Adrenal gland (tissue), 12 donors: ENCODE data around the gene TCEANC. TPM values are rescaled to one million over a fixed set of nuclear protein-coding genes. Genes with fewer than 3 reads are reported as not detected.

ENCODE experiments used
- DNase-seq, 7 donors: peaks; one replicate each; pipeline ENCODE4 v3.0.0-alpha.2; 2019 to 2020
- H3K27ac ChIP-seq, 5 donors: fragments of 200-600 bp; sonication (generic) in 4 of 5; 1 replicate in 3 of 5; 2 replicates in 2 of 5; pipeline versions ENCODE4 v1.5.1 to v1.8.0; 2016 to 2020; ENCODE audit warnings: mild to moderate bottlenecking in 1 of 5
- H3K27me3 ChIP-seq: fragments of 200-600 bp; 2 replicates; pipeline ENCODE4 v1.8.0; 2021
- H3K36me3 ChIP-seq, 2 donors: fragments of 200-600 bp; replicated peaks in 1 of 2; 1 replicate in 1 of 2; 2 replicates in 1 of 2; pipeline versions ENCODE4 v1.5.1 to v1.8.0; 2018 to 2022
- H3K4me1 ChIP-seq, 2 donors: fragments of 200-600 bp; replicated peaks in 1 of 2; 1 replicate in 1 of 2; 2 replicates in 1 of 2; pipeline versions ENCODE4 v1.5.1 to v1.8.0; 2018 to 2021
- H3K4me3 ChIP-seq, 4 donors: fragments of 200-600 bp; sonication (generic) in 3 of 4; one replicate each; pipeline ENCODE4 v1.5.1; 2016 to 2018
- H3K9me3 ChIP-seq, 3 donors: fragments of 200-600 bp; sonication (generic) in 1 of 3; replicated peaks in 1 of 3; 1 replicate in 2 of 3; 2 replicates in 1 of 3; pipeline versions ENCODE4 v1.5.1 to v1.8.0; 2016 to 2021
- CTCF ChIP-seq, 6 experiments: fragments of 450-650 bp in 4 of 6; fragments of 200-600 bp in 2 of 6; sonication (generic) in 1 of 6; IDR thresholded peaks; 1 replicate in 5 of 6; 2 replicates in 1 of 6; pipeline versions ENCODE4 v1.5.1 to v1.8.0; 2016 to 2021; ENCODE audit warnings: antibody characterized with exemption in 6 of 6, mild to moderate bottlenecking in 2 of 6, moderate library complexity in 1 of 6
- POLR2A ChIP-seq, 2 donors: fragments of 450-650 bp; IDR thresholded peaks; one replicate each; pipeline ENCODE4 v1.6.1; 2017; ENCODE audit warnings: antibody characterized with exemption in 2 of 2, mild to moderate bottlenecking in 2 of 2, moderate library complexity in 1 of 2
- WGBS, 4 donors: extraction: QIAGEN DNeasy Blood & Tissue Kit in 2 of 4; methylation state at CpG; one replicate each; pipeline versions ENCODE4 v1.1.5 to v1.1.7; 2013 to 2017; 5-methylcytosine and 5-hydroxymethylcytosine counted together
- intact Hi-C, 2 donors: fragments of 100-400 bp; cut with DNase I; formaldehyde crosslinking; loops; one replicate each; pipeline versions ENCODE4 v1.14.1 to v1.15.0; 2022 to 2023
- polyA plus RNA-seq, 3 donors: library from polyadenylated mRNA; stranded (reverse); fragments of 200-250 nt in 2 of 3; fragments of 350-450 nt in 1 of 3; fragmentation: Illumina TruSeq in 1 of 3; extraction: RNeasy Lipid Tissue Mini Kit (QIAGEN cat#74804) in 1 of 3; gene quantifications; one replicate each; pipeline ENCODE4 v1.2.3, GENCODE V29; 2013 to 2014
- total RNA-seq, 9 donors: library from RNA; depleted of rRNA in 4 of 9; stranded (reverse); fragments of >200 nt in 4 of 9; fragments of 120-200 nt in 1 of 9; fragmentation: NEBNext Ultra II Directional in 1 of 9; extraction: Animal tissue kit (Norgen Biotek cat#: 25700) in 1 of 9; gene quantifications; one replicate each; pipeline versions ENCODE4 v1.1.0 to v1.2.4, GENCODE V29; 2013 to 2023
- donor health status: healthy with polysubstance abuse.
- donor health status: Bipolar disorder and iron deficiency.
- donor health status: DM: yes; HTN: yes; CAD: no.
- donor health status: DM: no; HTN: no; CAD: no.
- donor health status: DM: no; HTN: no; CAD: no.
- donor health status: DM: yes; HTN: yes; CAD: no.

TCEANC gene
- total and polyA plus RNA-seq, 12 donors: 2.0 to 24.8 (median 4.4) TPM

GRCh38 chrX:13659063-13659462 lies 6.1 kb downstream of the TCEANC start:
- DNase-seq: peak in 1 of 7 donors; percentile 10
- TF ChIP-seq CTCF (IDR thresholded peaks at IDR 0.05): no peak
- TF ChIP-seq POLR2A (IDR thresholded peaks at IDR 0.05): no peak
- Histone ChIP-seq H3K9me3 (no peaks in the 10 kb centered on the region), H3K27me3 (no peaks in the 10 kb centered on the region), H3K4me3 (no peak overlapping the region), H3K27ac (peak overlapping the region in 1 of 5 donors; percentile 47), H3K4me1 (peaks cover 3 to 11% of the 10 kb centered on the region in 2 donors), H3K36me3 (no peaks in the 10 kb centered on the region)
- WGBS, 4 donors: 17 to 34% (median 26%) methylated on average over 6 of the region's 6 CpGs
- intact Hi-C loops: loop anchor here in 1 of 2 donors (5.0 kb wide), 1 partner anchor 88 kb away; no protein-coding TSS in a partner anchor

GRCh38 chrX:13661735-13662288 lies 8.9 kb downstream of the TCEANC start:
- no peaks in the 10 kb centered on the region for H3K9me3 ChIP-seq
- 67 to 80% (median 76%) methylated on average over 6 of the region's 6 CpGs for WGBS, 4 donors
- no peak for DNase-seq
- intact Hi-C loops: no loop called here
- no peaks in the 10 kb centered on the region for H3K36me3 ChIP-seq
- H3K4me3 ChIP-seq: no peak overlapping the region
- H3K27me3 ChIP-seq: no peaks in the 10 kb centered on the region
- TF ChIP-seq POLR2A (IDR thresholded peaks at IDR 0.05) (no peak), CTCF (IDR thresholded peaks at IDR 0.05) (no peak)
- peak overlapping the region in 1 of 5 donors; percentile 44 for H3K27ac ChIP-seq
- H3K4me1 ChIP-seq: peaks cover 0 to 14% of the 10 kb centered on the region in 2 donors

GRCh38 chrX:13662355-13662791 lies 9.4 kb downstream of the TCEANC start:
- no peak for DNase-seq
- intact Hi-C loops: no loop called here
- H3K27ac ChIP-seq: peak overlapping the region in 1 of 5 donors; percentile 8
- TF ChIP-seq POLR2A (IDR thresholded peaks at IDR 0.05) (no peak), CTCF (IDR thresholded peaks at IDR 0.05) (no peak)
- no peaks in the 10 kb centered on the region for H3K27me3 ChIP-seq
- no peaks in the 10 kb centered on the region for H3K9me3 ChIP-seq
- H3K36me3 ChIP-seq: no peaks in the 10 kb centered on the region
- H3K4me3 ChIP-seq: no peak overlapping the region
- H3K4me1 ChIP-seq: peaks cover 0 to 16% of the 10 kb centered on the region in 2 donors
- 63 to 77% (median 69%) methylated on average over 6 of the region's 6 CpGs for WGBS, 4 donors

- intact Hi-C loops: no loop called here
- H3K9me3 ChIP-seq: no peaks in the 10 kb centered on the region
- H3K36me3 ChIP-seq: no peaks in the 10 kb centered on the region
- no peaks in the 10 kb centered on the region for H3K27me3 ChIP-seq
- H3K4me1 ChIP-seq: peaks cover 0 to 16% of the 10 kb centered on the region in 2 donors
- no peak overlapping the region for H3K4me3 ChIP-seq
- peak overlapping the region in 1 of 5 donors; percentile 20 for H3K27ac ChIP-seq
- WGBS, 4 donors: 33 to 75% (median 63%) methylated on average over 3 of the region's 3 CpGs
- DNase-seq: no peak
- TF ChIP-seq CTCF (IDR thresholded peaks at IDR 0.05) (no peak), POLR2A (IDR thresholded peaks at IDR 0.05) (no peak)
Measured at GRCh38 chrX:13664020-13664419, 11.1 kb downstream of the TCEANC start.
